GM21390 (cell line): Measurements from ENCODE around the gene CNTNAP2.

ENCODE experiments used
- ATAC-seq: cut with Tn5 transposase; IDR thresholded peaks from one replicate; pipeline ENCODE4 v1.9.1; 2021; ENCODE audit not compliant: unreplicated experiment

Gene CNTNAP2

GRCh38 chr7:148211740-148212151, 2095.1 kb downstream of the CNTNAP2 start:
- ATAC-seq: no peak

GRCh38 chr7:148212731-148213130, 2096.1 kb downstream of the CNTNAP2 start:
- ATAC-seq: no peak

GRCh38 chr7:148214101-148214500, 2097.5 kb downstream of the CNTNAP2 start:
- ATAC-seq: no peak

- ATAC-seq: no peak
Measured at GRCh38 chr7:148218603-148219002, 2102.0 kb downstream of the CNTNAP2 start.

GRCh38 chr7:148222721-148223120, 2106.1 kb downstream of the CNTNAP2 start:
- ATAC-seq: no peak

GRCh38 chr7:148223160-148223559, 2106.6 kb downstream of the CNTNAP2 start:
- ATAC-seq: no peak

- ATAC-seq: no peak
Measured at GRCh38 chr7:148223738-148224137, 2107.1 kb downstream of the CNTNAP2 start.

- ATAC-seq: no peak
Measured at GRCh38 chr7:148230296-148230695, 2113.7 kb downstream of the CNTNAP2 start.

- no peak for ATAC-seq
Measured at GRCh38 chr7:148230883-148231282, 2114.3 kb downstream of the CNTNAP2 start.

GRCh38 chr7:148232784-148233183, 2116.2 kb downstream of the CNTNAP2 start:
- ATAC-seq: no peak

- ATAC-seq: no peak
Measured at GRCh38 chr7:148234715-148235114, 2118.1 kb downstream of the CNTNAP2 start.

GRCh38 chr7:148238761-148239325, 2122.2 kb downstream of the CNTNAP2 start:
- no peak for ATAC-seq

GRCh38 chr7:148241700-148242293, 2125.2 kb downstream of the CNTNAP2 start:
- ATAC-seq: peak; percentile 11

- ATAC-seq: peak; percentile 88
Measured at GRCh38 chr7:148242294-148242821, 2125.8 kb downstream of the CNTNAP2 start.

- no peak for ATAC-seq
Measured at GRCh38 chr7:148245381-148245780, 2128.8 kb downstream of the CNTNAP2 start.

- ATAC-seq: peak; percentile 81
Measured at GRCh38 chr7:148253629-148254028, 2137.0 kb downstream of the CNTNAP2 start.

- no peak for ATAC-seq
Measured at GRCh38 chr7:148255333-148255732, 2138.7 kb downstream of the CNTNAP2 start.

- ATAC-seq: no peak
Measured at GRCh38 chr7:148256433-148256832, 2139.8 kb downstream of the CNTNAP2 start.

- no peak for ATAC-seq
Measured at GRCh38 chr7:148260599-148260998, 2144.0 kb downstream of the CNTNAP2 start.

GRCh38 chr7:148261523-148261922, 2144.9 kb downstream of the CNTNAP2 start:
- ATAC-seq: no peak

- ATAC-seq: no peak
Measured at GRCh38 chr7:148261996-148262688, 2145.5 kb downstream of the CNTNAP2 start.

GRCh38 chr7:148262721-148263229, 2146.2 kb downstream of the CNTNAP2 start:
- peak; percentile 89 for ATAC-seq
